Left lung (tissue), 10 donors: ENCODE data around the gene C12orf43. TPM values are rescaled to one million over a fixed set of nuclear protein-coding genes. Genes with fewer than 3 reads are reported as not detected.

Experiments
- ATAC-seq: fragments of 200-7000 bp; cut with Tn5 transposase; one replicate; pipeline ENCODE4 v1.9.1; 2020; ENCODE audit warnings: moderate library complexity
- DNase-seq, 4 donors: peaks; one replicate each; pipeline ENCODE4 v3.0.0-alpha.2; 2013 to 2020
- H3K27ac ChIP-seq, 2 donors: fragments of 200-600 bp; sonication (generic) in 1 of 2; one replicate each; pipeline versions ENCODE4 v1.5.0 to v1.8.0; 2020 to 2021
- H3K27me3 ChIP-seq, 2 donors: fragments of 200-600 bp; sonication (generic) in 1 of 2; one replicate each; pipeline versions ENCODE4 v1.5.0 to v1.8.0; 2020 to 2021
- H3K36me3 ChIP-seq, 2 donors: fragments of 200-600 bp; sonication (generic) in 1 of 2; one replicate each; pipeline versions ENCODE4 v1.5.0 to v1.8.0; 2020 to 2021
- H3K4me1 ChIP-seq, 2 donors: fragments of 200-600 bp; one replicate each; pipeline ENCODE4 v1.8.0; 2021
- H3K4me3 ChIP-seq, 2 donors: fragments of 200-600 bp; sonication (generic) in 1 of 2; one replicate each; pipeline versions ENCODE4 v1.5.0 to v1.8.0; 2020 to 2021; ENCODE audit warnings: mild to moderate bottlenecking in 1 of 2
- H3K9me3 ChIP-seq, 2 donors: fragments of 200-600 bp; sonication (generic) in 1 of 2; one replicate each; pipeline versions ENCODE4 v1.5.0 to v1.8.0; 2020 to 2021
- intact Hi-C, 2 donors: fragments of 100-400 bp; cut with DNase I; formaldehyde crosslinking; loops; one replicate each; pipeline versions ENCODE4 v1.11.2 to v1.14.2; 2022
- polyA plus RNA-seq, 6 donors: library from polyadenylated mRNA; unstranded; fragments of 120-200 nt; gene quantifications; one replicate each; pipeline ENCODE4 v1.2.1, GENCODE V29; 2013; ENCODE audit not compliant: insufficient read length in 6 of 6
- total RNA-seq, 2 donors: library from RNA; stranded (reverse); fragmentation: NEBNext Ultra II Directional; extraction: Animal tissue kit (Norgen Biotek cat#: 25700); gene quantifications; one replicate each; pipeline ENCODE4 v1.2.1, GENCODE V29; 2021
- TF ChIP-seq, protein P1 (sequence below), 2 donors: fragments of 200-600 bp; sonication (generic) in 1 of 2; IDR thresholded peaks; one replicate each; pipeline versions ENCODE4 v1.5.0 to v1.8.0; 2021; ENCODE audit warnings: antibody characterized with exemption in 2 of 2
- donor health status: DM: no; HTN: yes; CAD: no.
- donor health status: DM: no; HTN: no; CAD: no.

The C12orf43 gene
- total and polyA plus RNA-seq, 8 donors = 11.9 to 20.6 (median 16.6) TPM

DNA sequence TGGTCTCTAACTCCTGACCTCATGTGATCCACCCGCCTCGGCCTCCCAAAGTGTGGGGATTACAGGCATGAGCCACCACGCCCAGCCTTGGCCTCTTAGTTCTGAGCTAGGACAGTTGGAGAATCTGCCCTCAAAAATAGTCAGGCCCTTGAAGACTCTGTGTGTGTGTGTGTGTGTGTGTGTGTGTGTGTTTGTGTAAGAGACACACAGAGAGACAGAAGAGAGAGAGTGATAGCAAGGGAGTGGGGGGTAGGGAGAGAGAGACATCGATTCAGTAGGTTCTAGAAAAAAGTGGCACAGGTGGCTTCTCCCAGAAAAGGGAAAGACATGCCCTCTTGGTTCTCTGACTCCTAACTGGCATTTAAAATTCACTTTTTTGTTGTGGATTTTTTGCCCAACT, 32.5 kb downstream of the C12orf43 start:
- no peaks in the 10 kb centered on the region for H3K36me3 ChIP-seq
- no peak overlapping the region for H3K4me3 ChIP-seq
- ATAC-seq (no peak), DNase-seq (no peak)
- TF ChIP-seq, protein P1, sequence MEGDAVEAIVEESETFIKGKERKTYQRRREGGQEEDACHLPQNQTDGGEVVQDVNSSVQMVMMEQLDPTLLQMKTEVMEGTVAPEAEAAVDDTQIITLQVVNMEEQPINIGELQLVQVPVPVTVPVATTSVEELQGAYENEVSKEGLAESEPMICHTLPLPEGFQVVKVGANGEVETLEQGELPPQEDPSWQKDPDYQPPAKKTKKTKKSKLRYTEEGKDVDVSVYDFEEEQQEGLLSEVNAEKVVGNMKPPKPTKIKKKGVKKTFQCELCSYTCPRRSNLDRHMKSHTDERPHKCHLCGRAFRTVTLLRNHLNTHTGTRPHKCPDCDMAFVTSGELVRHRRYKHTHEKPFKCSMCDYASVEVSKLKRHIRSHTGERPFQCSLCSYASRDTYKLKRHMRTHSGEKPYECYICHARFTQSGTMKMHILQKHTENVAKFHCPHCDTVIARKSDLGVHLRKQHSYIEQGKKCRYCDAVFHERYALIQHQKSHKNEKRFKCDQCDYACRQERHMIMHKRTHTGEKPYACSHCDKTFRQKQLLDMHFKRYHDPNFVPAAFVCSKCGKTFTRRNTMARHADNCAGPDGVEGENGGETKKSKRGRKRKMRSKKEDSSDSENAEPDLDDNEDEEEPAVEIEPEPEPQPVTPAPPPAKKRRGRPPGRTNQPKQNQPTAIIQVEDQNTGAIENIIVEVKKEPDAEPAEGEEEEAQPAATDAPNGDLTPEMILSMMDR (IDR thresholded peaks at IDR 0.05) = no peak
- no peak overlapping the region for H3K27ac ChIP-seq
- no peaks in the 10 kb centered on the region for H3K27me3 ChIP-seq
- H3K4me1 ChIP-seq = no peaks in the 10 kb centered on the region
- intact Hi-C loops = no loop called here
- H3K9me3 ChIP-seq = no peaks in the 10 kb centered on the region

- intact Hi-C loops = no loop called here
- Histone ChIP-seq H3K27ac (no peak overlapping the region), H3K36me3 (no peaks in the 10 kb centered on the region), H3K27me3 (no peaks in the 10 kb centered on the region), H3K4me1 (no peaks in the 10 kb centered on the region), H3K9me3 (no peaks in the 10 kb centered on the region), H3K4me3 (no peak overlapping the region)
- no peak for ATAC-seq
- no peak for DNase-seq
- TF ChIP-seq, protein P1 (IDR thresholded peaks at IDR 0.05) = no peak
Observed at GRCh38 chr12:120982659-120983058, 33.6 kb downstream of the C12orf43 start.

GRCh38 chr12:120981407-120981941, 34.8 kb downstream of the C12orf43 start:
- H3K4me3 ChIP-seq = no peak overlapping the region
- no peak for ATAC-seq
- intact Hi-C loops = no loop called here
- no peaks in the 10 kb centered on the region for H3K36me3 ChIP-seq
- no peaks in the 10 kb centered on the region for H3K4me1 ChIP-seq
- H3K27ac ChIP-seq = no peak overlapping the region
- DNase-seq = no peak
- TF ChIP-seq, protein P1 (IDR thresholded peaks at IDR 0.05) = no peak
- H3K27me3 ChIP-seq = no peaks in the 10 kb centered on the region
- H3K9me3 ChIP-seq = no peaks in the 10 kb centered on the region

DNA sequence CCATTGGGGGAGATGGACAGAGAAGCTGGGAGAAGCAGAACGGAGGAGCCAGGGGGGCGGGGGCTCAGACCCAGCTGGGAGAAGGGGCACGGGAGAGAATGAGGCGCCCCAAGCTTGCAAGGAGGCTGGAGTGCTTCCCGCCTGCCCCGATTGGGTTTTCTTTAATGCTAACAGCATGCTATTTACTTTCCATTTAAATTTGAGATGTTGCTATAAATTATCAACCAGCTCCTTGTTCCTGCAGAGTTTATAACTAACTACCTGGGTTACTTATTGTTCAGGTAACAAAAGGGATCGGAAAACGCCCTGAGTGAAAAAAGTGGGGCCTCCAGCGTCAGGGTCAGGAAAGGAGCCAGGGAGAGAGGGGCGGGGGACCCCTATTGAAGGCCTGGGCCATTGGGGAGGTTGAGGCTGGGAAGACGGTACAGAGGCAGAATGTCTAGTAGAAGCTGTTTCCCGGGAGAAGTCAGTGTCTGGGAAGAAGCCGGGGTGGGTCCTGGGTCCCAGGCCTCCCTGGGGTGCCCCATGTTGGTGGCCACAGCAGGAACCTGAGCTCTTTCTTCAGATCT, 35.4 kb downstream of the C12orf43 start:
- no peaks in the 10 kb centered on the region for H3K4me1 ChIP-seq
- no peaks in the 10 kb centered on the region for H3K9me3 ChIP-seq
- no peaks in the 10 kb centered on the region for H3K36me3 ChIP-seq
- H3K4me3 ChIP-seq = no peak overlapping the region
- no peak overlapping the region for H3K27ac ChIP-seq
- ATAC-seq (no peak), DNase-seq (peak in 1 of 4 donors; percentile 60)
- intact Hi-C loops = no loop called here
- H3K27me3 ChIP-seq = no peaks in the 10 kb centered on the region
- TF ChIP-seq, protein P1 (IDR thresholded peaks at IDR 0.05) = no peak

GRCh38 chr12:120979862-120980696, 36.2 kb downstream of the C12orf43 start:
- no peaks in the 10 kb centered on the region for H3K36me3 ChIP-seq
- TF ChIP-seq, protein P1 (IDR thresholded peaks at IDR 0.05) = no peak
- no peak overlapping the region for H3K27ac ChIP-seq
- DNase-seq (no peak), ATAC-seq (no peak)
- intact Hi-C loops = loop anchor here in 1 of 2 donors (10.0 kb wide), 1 partner anchor 335 kb away; the partner anchor contains the start of gene CABP1
- no peaks in the 10 kb centered on the region for H3K4me1 ChIP-seq
- H3K4me3 ChIP-seq = no peak overlapping the region
- no peaks in the 10 kb centered on the region for H3K9me3 ChIP-seq
- no peaks in the 10 kb centered on the region for H3K27me3 ChIP-seq
